ENCODE data around the gene SEPTIN11.

The SEPTIN11 gene

DNA sequence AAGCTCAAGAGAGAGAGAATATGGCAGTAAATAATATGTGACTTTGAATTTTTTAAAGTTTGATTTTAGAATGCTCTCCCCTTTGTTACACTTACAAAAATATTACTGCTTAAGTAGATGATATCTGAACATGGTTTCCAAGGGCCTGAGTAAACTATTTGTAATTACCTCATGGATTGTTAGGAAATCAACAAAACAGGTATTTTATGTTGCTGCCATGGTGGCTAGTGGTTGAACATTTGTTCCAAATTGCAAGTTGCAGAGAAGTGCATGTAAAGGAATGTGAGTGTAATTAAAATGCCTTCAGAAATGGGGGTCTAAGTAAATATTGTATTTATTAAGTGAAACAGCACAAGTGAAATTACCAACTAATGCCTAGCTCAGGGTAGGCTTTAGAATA lies 27.6 kb downstream of the SEPTIN11 start:
- TF ChIP-seq CTCF (conservative IDR thresholded peaks at IDR 0.05; ENCODE audit: control insufficient read depth, insufficient read depth, low read depth, low read length) = no peak
- no peak for DNase-seq (ENCODE audit: low read depth)
- H3K4me3 ChIP-seq (ENCODE audit: control insufficient read depth, low read depth, low read length) = no peak overlapping the region

- DNase-seq (ENCODE audit: low read depth) = peak; percentile 83
- no peak for TF ChIP-seq CTCF (conservative IDR thresholded peaks at IDR 0.05; ENCODE audit: control insufficient read depth, insufficient read depth, low read depth, low read length)
- H3K4me3 ChIP-seq (ENCODE audit: control insufficient read depth, low read depth, low read length) = no peak overlapping the region
Measured at GRCh38 chr4:76977736-76978350, 28.3 kb downstream of the SEPTIN11 start.

GRCh38 chr4:76979236-76979635 lies 29.7 kb downstream of the SEPTIN11 start:
- DNase-seq (ENCODE audit: low read depth) = no peak
- TF ChIP-seq CTCF (conservative IDR thresholded peaks at IDR 0.05; ENCODE audit: control insufficient read depth, insufficient read depth, low read depth, low read length) = no peak
- H3K4me3 ChIP-seq (ENCODE audit: control insufficient read depth, low read depth, low read length) = no peak overlapping the region

- TF ChIP-seq CTCF (conservative IDR thresholded peaks at IDR 0.05; ENCODE audit: control insufficient read depth, insufficient read depth, low read depth, low read length) = no peak
- H3K4me3 ChIP-seq (ENCODE audit: control insufficient read depth, low read depth, low read length) = no peak overlapping the region
- no peak for DNase-seq (ENCODE audit: low read depth)
Measured at GRCh38 chr4:76980261-76980660, 30.7 kb downstream of the SEPTIN11 start.

- no peak overlapping the region for H3K4me3 ChIP-seq (ENCODE audit: control insufficient read depth, low read depth, low read length)
- no peak for TF ChIP-seq CTCF (conservative IDR thresholded peaks at IDR 0.05; ENCODE audit: control insufficient read depth, insufficient read depth, low read depth, low read length)
- DNase-seq (ENCODE audit: low read depth) = peak; percentile 51
Measured at GRCh38 chr4:76981644-76982043, 32.1 kb downstream of the SEPTIN11 start.

DNA sequence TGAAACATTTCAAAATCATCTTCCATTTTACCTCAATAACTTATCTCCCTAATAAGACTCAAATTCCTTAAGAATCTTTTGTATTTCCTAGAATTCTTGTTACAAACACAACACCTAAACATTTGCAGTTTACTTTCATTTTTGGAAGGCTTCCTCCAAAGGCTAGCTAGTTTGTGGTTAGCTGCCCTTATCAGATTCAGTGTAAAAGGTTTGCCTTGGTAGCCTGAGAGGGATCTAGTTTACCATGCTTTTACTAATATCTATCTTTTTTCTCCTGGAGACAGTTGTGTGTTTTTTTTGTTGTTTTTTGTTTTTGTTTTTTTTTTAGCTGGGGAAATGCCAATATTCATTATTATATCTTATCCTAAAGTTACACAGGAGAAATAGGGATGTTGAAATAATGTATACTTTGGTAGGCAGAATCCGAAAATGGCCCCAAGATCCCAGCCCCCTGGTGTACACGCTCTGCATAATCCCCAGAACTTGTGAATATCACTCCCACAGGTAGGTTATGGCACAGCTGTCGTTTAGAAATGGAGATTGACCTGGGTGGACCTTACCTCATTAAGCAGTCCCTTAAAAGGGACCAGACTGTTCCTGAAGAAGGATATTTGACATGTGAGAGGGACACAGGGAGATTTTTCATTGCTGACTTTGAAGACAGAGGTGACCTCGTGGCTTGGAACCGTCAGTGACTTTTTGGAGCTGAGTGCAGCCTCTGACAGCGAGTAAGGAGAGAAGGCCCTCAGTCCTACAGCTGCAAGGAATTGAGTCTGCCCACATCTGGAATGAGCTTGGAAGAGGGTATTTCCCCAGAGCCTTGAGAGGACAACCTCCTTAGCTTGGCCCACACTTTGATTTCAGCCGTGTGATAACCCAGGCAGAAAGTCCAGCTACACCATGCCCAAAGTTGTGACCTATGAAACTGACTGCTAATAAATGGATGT lies 33.4 kb downstream of the SEPTIN11 start:
- DNase-seq (ENCODE audit: low read depth) = peak; percentile 67
- peak; percentile 19 for TF ChIP-seq CTCF (conservative IDR thresholded peaks at IDR 0.05; ENCODE audit: control insufficient read depth, insufficient read depth, low read depth, low read length)
- H3K4me3 ChIP-seq (ENCODE audit: control insufficient read depth, low read depth, low read length) = no peak overlapping the region

All from fibroblast of mammary gland (primary cell).